GM18909 (cell line): ENCODE data around the gene ZBTB44.
"Not testable (repeated sequence)": the region's sequence is repeated elsewhere in the genome, so short reads cannot be mapped to it uniquely, and the experiment has no call there.

Experiments used
- ATAC-seq: cut with Tn5 transposase; IDR thresholded peaks from one replicate; pipeline ENCODE4 v1.9.1; 2021; ENCODE audit warnings: mild to moderate bottlenecking; ENCODE audit not compliant: unreplicated experiment, poor library complexity

ZBTB44 gene

DNA sequence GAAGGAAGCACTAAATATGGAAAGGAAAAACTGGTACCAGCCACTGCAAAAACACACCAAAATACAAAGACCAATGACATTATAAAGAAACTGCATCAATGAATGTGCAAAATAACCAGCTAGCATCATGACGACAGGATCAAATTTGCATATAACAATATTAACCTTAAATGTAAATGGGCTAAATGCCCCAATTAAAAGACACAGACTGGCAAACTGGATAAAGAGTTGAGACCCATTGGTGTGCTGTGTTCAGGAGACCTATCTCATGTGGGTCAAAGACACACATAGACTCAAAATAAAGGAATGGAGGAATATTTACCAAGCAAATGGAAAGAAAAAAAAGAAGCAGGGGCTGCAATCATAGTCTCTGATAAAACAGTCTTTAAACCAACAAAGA, 63.0 kb downstream of the ZBTB44 start:
- not testable (repeated sequence) for ATAC-seq

GRCh38 chr11:130249929-130250328, 64.8 kb downstream of the ZBTB44 start:
- not testable (repeated sequence) for ATAC-seq

GRCh38 chr11:130249371-130249770, 65.3 kb downstream of the ZBTB44 start:
- no peak for ATAC-seq

DNA sequence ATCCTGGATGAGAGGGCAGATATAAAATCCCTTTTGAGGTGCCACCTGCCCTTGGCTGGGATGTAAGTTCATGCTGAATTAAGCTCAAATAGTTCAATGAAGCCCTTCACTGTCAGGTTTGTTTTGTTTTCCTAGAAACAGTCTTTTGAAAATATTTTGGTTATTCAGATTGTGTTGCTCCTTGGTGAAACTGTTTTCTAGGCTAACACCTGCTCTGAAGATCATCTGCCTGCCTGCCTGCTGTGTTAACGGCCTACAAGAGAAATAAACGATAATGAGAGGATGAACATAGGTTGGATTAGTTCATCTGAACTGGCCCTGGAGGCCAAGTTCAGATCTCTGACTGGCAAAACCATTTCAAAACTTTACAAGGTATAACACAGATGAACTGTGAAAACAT, 67.4 kb downstream of the ZBTB44 start:
- ATAC-seq, result no peak

GRCh38 chr11:130246738-130247137, 68.0 kb downstream of the ZBTB44 start:
- no peak for ATAC-seq

DNA sequence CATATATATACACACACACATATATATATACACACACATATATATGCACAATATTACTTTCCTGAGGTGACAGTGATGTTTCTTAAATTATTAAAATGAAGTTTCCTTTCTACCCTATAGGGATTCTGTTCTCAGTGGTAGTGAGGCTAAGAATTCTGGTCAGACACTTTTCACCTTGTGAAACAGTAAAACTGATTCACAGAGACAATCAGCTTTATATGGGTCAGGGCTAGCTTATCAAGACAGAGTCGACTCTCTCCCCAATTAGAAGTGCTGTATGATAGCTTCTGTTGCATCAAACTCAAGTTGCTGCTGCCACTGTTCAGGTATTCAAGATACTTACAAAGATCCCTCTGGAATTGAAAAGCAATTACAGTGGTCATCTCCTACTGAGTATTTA, 68.4 kb downstream of the ZBTB44 start:
- no peak for ATAC-seq

DNA sequence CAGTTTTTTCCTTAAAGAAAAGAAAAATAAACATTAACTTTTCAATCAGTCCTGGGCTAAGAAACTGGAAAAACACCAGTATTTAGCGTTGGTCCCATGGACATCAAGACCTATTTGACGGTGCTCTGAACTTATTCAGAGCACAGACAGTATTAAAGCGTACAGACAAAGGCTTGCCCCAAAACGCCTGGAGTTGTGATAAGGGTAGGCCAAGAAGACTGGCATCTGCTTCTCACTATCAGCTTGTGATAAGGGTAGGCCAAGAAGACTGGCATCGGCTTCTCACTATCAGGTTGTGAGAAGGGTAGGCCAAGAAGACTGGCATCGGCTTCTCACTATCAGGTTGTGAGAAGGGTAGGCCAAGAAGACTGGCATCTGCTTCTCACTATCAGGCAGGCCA, 69.3 kb downstream of the ZBTB44 start:
- not testable (repeated sequence) for ATAC-seq

- no peak for ATAC-seq
These were observed 69.9 kb downstream of the ZBTB44 start for GRCh38 chr11:130244848-130245247.

GRCh38 chr11:130243816-130244215, 70.9 kb downstream of the ZBTB44 start:
- peak; percentile 83 for ATAC-seq

- ATAC-seq, result no peak
These were observed 73.0 kb downstream of the ZBTB44 start for GRCh38 chr11:130241713-130242112.

DNA sequence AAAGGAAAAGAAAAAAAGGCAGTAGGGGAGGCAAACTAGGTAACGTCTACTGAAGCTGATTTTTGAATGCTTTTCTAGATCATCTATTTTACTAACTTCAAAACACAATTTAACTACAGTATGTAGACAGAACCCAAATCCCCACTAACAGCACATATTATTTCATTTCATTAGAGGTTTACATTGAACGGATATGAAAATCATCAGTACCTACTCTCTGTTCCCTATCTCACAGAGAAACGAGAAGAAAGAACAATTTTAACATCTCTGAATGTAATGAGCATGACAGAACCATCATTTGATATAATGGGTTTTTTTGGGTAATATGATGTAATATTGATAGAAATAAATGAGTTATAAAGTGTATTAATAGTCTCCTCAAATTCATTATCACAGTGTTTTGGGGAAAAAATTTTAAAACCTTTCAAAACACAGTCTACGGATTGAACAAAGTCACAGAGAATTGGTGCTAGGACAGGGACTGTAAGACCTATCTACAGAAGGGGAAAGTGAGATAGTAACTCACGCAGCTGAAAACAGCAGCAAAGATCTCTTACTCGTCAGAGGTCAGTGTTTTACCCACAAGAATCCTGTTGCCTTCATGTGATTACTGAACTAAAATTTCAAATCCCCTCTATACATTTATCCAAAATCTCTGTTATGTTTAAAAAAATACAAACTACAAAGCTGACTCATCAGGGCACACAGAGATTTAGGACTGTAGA, 77.3 kb downstream of the ZBTB44 start:
- no peak for ATAC-seq

GRCh38 chr11:130234315-130234714, 80.4 kb downstream of the ZBTB44 start:
- no peak for ATAC-seq

DNA sequence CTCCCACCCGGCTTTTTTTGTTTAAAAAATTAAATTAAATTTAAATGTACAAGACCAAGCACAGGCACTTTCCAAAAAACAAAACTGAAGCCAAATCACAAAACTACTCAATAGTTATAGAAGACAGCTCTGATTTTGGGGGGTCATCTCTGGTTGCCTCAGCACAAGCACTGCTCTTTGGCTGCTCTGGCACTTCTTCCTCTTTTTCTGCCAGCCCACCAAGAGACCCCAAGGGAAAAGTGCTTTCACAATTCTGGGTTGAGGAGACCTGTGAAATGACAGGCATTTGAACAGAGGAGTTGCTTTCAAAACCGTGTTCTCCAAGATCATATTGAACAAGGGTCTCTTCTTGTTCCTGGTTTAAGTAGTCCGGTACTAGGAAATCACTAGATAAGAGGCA, 80.8 kb downstream of the ZBTB44 start:
- ATAC-seq, result not testable (repeated sequence)

- ATAC-seq, result not testable (repeated sequence)
These were observed 81.2 kb downstream of the ZBTB44 start for GRCh38 chr11:130233486-130233885.

DNA sequence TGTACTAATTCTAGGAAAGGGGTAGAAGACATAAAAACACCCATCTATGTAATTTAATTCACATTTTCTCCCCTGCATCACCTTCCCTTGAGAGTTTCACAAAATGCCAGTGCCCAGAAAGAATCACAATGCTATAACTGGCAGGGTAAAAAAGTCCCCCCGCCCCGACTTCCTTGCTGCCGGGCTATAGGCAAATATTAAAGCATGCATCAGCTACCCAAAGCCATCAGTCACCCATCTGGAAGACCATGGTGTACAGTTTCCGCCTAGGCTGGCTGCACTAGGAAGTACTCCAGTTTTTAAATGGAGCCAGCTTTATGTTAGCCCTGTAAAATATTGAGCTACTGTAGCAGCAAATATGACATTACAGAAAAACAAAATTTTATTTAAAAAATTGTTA, 87.3 kb downstream of the ZBTB44 start:
- ATAC-seq, result no peak

GRCh38 chr11:130223291-130223971, 91.3 kb downstream of the ZBTB44 start:
- no peak for ATAC-seq

GRCh38 chr11:130220311-130221035, 94.2 kb downstream of the ZBTB44 start:
- ATAC-seq, result no peak

GRCh38 chr11:130219148-130219547, 95.6 kb downstream of the ZBTB44 start:
- no peak for ATAC-seq

DNA sequence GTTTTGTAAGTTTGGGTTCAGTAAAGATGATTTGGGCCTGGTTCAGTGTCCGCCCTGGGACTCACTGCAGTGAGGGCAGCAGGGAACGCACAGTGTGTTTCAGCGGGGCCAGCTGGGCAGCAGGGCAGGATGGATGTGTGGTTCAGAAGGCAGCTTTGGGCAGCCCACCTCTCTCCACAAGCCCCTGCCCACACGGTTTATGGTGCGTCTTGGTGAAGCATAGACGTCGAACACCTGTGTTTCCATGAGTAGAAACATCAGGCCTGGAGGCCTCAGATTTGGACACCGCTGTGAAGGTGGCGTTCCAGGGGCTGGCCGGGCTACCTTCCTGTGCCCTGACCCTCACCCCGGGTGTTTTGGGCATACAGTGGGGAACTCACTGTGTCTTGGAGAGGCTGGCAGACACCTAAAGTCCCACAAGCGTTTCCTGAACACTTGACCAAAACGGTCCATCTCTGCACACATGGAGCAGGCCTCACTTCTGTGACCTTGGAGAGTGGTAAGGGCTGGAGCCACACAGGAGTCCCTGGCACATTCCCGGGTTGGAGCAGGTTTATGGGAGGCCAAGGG, 96.1 kb downstream of the ZBTB44 start:
- no peak for ATAC-seq

- no peak for ATAC-seq
These were observed 97.3 kb downstream of the ZBTB44 start for GRCh38 chr11:130217133-130218031.
